ENCODE results near the gene HUS1B. TPM values are rescaled to one million over a fixed set of nuclear protein-coding genes. Genes with fewer than 3 reads are reported as not detected.
"Not testable (repeated sequence)": the region's sequence is repeated elsewhere in the genome, so short reads cannot be mapped to it uniquely, and the experiment has no call there.

Gene HUS1B
- polyA plus RNA-seq, 1 experiment: 0.10 TPM

DNA sequence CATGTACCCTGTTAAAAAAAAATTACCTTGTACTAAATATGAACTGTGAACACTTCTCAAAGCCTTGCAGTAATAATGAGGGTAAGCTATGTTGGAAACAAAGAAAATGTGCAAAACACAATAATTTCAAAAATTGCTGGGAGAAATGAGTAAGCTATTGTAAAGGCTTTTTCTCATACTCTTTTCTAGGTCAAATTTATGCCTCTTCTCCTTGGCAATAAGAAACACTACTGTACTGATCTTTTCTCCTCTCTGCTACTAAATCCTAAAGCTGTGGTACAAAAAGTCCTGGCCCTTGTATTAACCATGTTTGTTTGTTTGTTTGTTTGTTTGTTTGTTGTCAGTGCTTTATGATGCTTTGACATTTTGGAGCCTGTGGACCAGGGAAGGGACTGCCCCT lies 17.5 kb upstream of the HUS1B start:
- H3K27ac ChIP-seq (ENCODE audit: low read depth, low read length): no peak overlapping the region
- CTCF ChIA-PET: interaction anchor here (1.0 to 1.3 kb wide), 2 partner anchors 13 to 48 kb away, joined by 3 to 6 read pairs; no protein-coding TSS in a partner anchor
- TF ChIP-seq, protein P1, sequence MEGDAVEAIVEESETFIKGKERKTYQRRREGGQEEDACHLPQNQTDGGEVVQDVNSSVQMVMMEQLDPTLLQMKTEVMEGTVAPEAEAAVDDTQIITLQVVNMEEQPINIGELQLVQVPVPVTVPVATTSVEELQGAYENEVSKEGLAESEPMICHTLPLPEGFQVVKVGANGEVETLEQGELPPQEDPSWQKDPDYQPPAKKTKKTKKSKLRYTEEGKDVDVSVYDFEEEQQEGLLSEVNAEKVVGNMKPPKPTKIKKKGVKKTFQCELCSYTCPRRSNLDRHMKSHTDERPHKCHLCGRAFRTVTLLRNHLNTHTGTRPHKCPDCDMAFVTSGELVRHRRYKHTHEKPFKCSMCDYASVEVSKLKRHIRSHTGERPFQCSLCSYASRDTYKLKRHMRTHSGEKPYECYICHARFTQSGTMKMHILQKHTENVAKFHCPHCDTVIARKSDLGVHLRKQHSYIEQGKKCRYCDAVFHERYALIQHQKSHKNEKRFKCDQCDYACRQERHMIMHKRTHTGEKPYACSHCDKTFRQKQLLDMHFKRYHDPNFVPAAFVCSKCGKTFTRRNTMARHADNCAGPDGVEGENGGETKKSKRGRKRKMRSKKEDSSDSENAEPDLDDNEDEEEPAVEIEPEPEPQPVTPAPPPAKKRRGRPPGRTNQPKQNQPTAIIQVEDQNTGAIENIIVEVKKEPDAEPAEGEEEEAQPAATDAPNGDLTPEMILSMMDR (IDR thresholded peaks at IDR 0.05; ENCODE audit: low read depth, low read length): no peak
- H3K27me3 ChIP-seq (ENCODE audit: control insufficient read depth, insufficient read depth, low read length): no peaks in the 10 kb centered on the region
- POLR2A ChIA-PET: interaction anchor here (1.4 kb wide), 1 partner anchor 9 kb away, joined by 3 read pairs; no protein-coding TSS in a partner anchor
- no peak overlapping the region for H3K4me3 ChIP-seq (ENCODE audit: low read depth, low read length)
- H3K9me3 ChIP-seq (ENCODE audit: control insufficient read depth, insufficient read depth, low read length): no peaks in the 10 kb centered on the region
- DNase-seq (ENCODE audit: low read depth, low spot score): no peak

DNA sequence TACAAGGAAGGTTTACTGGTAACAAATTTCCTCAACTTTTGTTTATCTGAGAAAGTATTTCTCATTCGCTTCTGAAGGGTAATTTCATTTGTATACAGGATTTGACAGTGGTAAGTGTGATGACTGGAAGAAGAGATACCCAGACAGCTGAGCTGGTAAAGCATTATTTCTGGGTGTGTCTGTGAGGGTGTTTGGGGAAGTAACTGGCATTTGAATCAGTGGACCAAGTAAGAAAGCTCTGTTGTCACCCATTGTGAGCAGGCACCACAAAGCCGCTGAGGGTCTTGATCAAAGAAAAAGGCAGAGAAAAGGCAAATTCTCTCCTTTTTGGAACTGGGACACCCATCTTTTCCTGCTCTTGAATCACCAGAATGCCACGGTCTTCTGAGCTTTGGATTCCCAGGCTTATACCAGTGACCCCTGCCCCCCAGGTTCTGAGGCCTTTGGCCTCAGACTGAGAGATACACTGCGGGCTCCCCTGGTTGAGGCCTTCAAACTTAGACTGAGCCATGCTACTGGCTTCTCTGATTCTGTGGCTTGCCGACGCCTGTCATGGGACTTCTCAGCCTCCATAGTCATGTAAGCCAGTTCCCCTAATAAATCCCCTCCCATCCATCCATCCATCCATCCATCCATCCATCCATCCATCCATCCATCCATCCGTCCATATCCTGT lies 10.5 kb upstream of the HUS1B start:
- TF ChIP-seq, protein P1 (IDR thresholded peaks at IDR 0.05; ENCODE audit: low read depth, low read length): no peak
- ChIA-PET POLR2A (no interaction called here), CTCF (no interaction called here)
- no peak overlapping the region for H3K4me3 ChIP-seq (ENCODE audit: low read depth, low read length)
- H3K9me3 ChIP-seq (ENCODE audit: control insufficient read depth, insufficient read depth, low read length): no peaks in the 10 kb centered on the region
- no peaks in the 10 kb centered on the region for H3K27me3 ChIP-seq (ENCODE audit: control insufficient read depth, insufficient read depth, low read length)
- DNase-seq (ENCODE audit: low read depth, low spot score): no peak
- H3K27ac ChIP-seq (ENCODE audit: low read depth, low read length): no peak overlapping the region

DNA sequence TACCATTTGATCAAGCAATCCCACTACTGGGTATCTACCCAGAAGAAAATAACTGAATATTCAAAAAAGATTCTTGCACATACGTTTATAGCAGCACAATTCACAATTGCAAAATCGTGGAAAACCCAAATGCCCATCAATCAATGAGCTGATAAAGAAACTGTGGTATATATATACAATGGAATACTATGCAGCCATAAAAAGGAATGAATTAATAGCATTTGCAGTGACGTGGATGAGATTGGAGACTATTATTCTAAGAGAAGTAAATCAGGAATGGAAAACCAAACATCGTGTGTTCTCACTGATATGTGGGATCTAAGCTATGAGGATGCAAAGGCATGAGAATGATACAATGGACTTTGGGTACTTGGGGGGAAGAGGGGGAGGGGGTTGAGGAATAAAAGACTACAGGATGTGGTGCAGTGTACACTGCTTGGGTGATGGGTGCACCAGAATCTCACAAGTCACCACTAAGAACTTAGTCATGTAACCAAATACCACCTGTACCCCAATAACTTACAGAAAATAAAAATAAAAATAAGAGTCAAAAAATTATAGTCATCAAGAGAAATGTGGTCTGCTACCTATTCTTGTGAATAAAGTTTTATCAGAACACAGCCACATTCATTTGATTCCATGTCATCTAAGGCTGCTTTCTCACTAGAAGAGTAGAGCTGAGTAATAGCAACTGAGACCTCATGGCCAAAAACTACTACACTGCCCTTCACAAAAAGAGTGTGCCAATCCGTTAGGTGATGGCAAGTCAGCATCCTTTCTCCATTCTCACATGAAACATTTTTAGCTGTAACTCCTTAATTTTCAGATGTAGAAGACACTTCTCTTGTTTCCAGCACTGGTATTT lies 8.7 kb upstream of the HUS1B start:
- ChIA-PET CTCF (interaction anchor here (1.5 kb wide), 1 partner anchor 73 kb away, joined by 3 read pairs; no protein-coding TSS in a partner anchor), POLR2A (no interaction called here)
- H3K4me3 ChIP-seq (ENCODE audit: low read depth, low read length): no peak overlapping the region
- no peaks in the 10 kb centered on the region for H3K27me3 ChIP-seq (ENCODE audit: control insufficient read depth, insufficient read depth, low read length)
- H3K9me3 ChIP-seq (ENCODE audit: control insufficient read depth, insufficient read depth, low read length): no peaks in the 10 kb centered on the region
- H3K27ac ChIP-seq (ENCODE audit: low read depth, low read length): no peak overlapping the region
- no peak for DNase-seq (ENCODE audit: low read depth, low spot score)
- TF ChIP-seq, protein P1 (IDR thresholded peaks at IDR 0.05; ENCODE audit: low read depth, low read length): no peak

DNA sequence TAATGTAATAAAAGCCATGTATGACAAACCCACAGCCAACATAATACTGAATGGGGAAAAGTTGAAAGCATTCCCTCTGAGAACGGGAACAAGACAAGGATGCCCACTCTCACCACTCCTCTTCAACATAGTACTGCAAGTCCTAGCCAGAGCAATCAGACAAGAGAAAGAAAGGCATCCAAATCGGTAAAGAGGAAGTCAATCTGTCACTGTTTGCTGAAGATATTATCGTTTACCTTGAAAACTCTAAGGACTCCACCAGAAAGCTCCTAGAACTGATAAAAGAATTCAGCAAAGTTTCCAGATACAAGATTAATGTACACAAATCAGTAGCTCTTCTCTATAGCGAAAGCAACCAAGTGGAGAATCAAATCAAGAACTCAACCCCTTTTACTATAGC lies 6.9 kb upstream of the HUS1B start:
- CTCF ChIA-PET: interaction anchor here (0.9 kb wide), 1 partner anchor 58 kb away, joined by 3 read pairs; no protein-coding TSS in a partner anchor
- POLR2A ChIA-PET: not testable (repeated sequence)

DNA sequence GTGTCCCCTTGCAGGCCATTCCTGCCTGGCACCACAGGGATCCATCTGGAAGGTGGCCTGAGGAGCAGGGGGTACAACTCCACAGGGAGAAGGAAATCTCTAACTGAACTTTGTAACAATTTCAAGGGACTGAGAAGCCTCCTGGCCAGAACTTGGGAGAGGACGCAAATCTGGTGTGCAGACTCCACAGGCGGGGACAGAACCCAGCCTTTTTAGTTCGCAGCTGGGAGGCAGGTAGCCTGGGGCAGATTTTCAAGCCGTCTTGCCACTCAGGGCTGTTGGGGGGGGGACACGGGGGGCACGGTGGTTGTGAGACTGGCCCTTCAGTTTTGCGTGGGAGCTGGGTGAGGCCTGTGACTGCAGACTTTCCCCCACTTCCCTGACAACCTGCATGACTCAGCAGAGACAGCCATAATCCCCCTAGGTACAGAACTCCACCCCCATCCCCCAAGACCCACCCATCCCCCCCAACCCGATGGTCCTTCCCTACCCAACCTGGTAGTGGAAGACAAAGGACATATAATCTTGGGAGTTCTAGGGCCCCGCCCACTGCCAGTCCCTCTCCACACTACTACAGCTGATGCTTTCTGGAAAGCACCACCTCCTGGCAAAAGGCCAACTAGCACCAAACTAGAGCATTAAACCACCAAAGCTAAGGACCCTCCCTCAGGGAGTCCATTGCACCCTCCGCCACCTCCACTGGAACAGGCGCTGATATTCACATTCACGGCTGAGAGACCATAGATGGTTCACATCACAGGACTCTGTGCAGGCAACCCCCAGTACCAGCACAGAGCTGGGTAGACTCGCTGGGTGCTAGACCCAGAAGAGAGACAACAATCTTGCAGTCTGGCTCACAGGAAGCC lies 3.0 kb upstream of the HUS1B start:
- ChIA-PET CTCF (interaction anchor here (0.7 to 1.7 kb wide), 3 partner anchors 10 to 67 kb away, joined by 3 to 6 read pairs (median 4); no protein-coding TSS in a partner anchor), POLR2A (no interaction called here)
- no peaks in the 10 kb centered on the region for H3K27me3 ChIP-seq (ENCODE audit: control insufficient read depth, insufficient read depth, low read length)
- TF ChIP-seq, protein P1 (IDR thresholded peaks at IDR 0.05; ENCODE audit: low read depth, low read length): no peak
- H3K27ac ChIP-seq (ENCODE audit: low read depth, low read length): no peak overlapping the region
- peaks cover 7% of the 10 kb centered on the region; the same call in 1 of the 2 replicates for H3K9me3 ChIP-seq (ENCODE audit: control insufficient read depth, insufficient read depth, low read length)
- no peak for DNase-seq (ENCODE audit: low read depth, low spot score)
- no peak overlapping the region for H3K4me3 ChIP-seq (ENCODE audit: low read depth, low read length)

More for the DNA sequence above, 6.9 kb upstream of the HUS1B start:
- DNase-seq (ENCODE audit: low read depth, low spot score); H3K27ac ChIP-seq (ENCODE audit: low read depth, low read length); H3K4me3 ChIP-seq (ENCODE audit: low read depth, low read length); H3K9me3 ChIP-seq (ENCODE audit: control insufficient read depth, insufficient read depth, low read length); H3K27me3 ChIP-seq (ENCODE audit: control insufficient read depth, insufficient read depth, low read length): not testable (repeated sequence)
